Daoy (cell line): Measurements from ENCODE around the gene SPATA20. TPM values are rescaled to one million over a fixed set of nuclear protein-coding genes. Genes with fewer than 3 reads are reported as not detected.
A peak's percentile ranks its signal among the peaks of the same experiment; 100 is the strongest.

Experiments used
- DNase-seq: peaks from one replicate; pipeline ENCODE4 v3.0.0-alpha.2; 2015; ENCODE audit warnings: low read depth
- total RNA-seq: library from RNA; depleted of rRNA; stranded (reverse); fragments of >200 nt; shearing (Covaris generic); gene quantifications from 2 replicates; pipeline ENCODE4 v1.2.3, GENCODE V29; 2014; rRNA removed

SPATA20 gene
- 16.4 and 40.1 TPM in 2 replicates for total RNA-seq

DNA sequence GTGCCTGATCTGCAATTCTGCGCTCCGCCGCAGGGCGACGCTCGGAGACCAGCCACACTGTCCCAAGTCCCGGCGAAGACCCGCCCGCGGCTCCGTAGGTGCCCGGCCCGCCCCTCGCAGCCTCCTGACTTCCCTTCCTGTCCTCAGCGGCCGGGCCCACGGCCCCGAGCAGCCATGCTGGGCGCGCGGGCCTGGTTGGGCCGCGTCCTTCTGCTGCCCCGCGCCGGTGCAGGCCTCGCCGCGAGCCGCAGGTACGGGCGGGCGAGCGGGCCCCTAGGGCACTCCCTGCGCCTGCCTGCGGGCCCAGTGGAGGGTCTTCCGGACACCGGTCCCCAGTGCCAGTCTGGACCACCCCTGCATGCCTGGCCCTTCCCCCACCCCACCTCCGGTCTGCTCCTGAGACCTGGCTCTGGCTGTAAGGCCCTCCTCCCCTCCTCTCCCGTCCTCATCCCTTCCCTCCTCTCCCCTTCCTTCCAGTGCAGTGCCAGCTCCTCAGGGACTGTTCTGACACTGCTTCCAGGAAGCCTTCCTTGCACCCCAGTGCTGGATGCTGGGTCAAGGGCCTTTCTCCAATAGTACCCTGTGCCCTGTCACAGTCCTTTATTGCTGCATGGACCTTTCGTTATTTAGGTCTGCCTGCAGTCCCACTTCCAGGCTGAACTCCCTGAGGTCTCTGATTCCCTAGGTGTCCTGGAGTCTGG lies at the start of gene SPATA20:
Gene SPATA20, plus strand, starts transcription at position 140 of the 701 bp plus-strand sequence. Its CDS starts 35 bp downstream, at position 175.
- peak; percentile 90 for DNase-seq

GRCh38 chr17:50498021-50498874 lies 48.7 kb upstream of the SPATA20 start:
- DNase-seq: no peak

GRCh38 chr17:50499270-50499669 lies 47.7 kb upstream of the SPATA20 start:
- no peak for DNase-seq

GRCh38 chr17:50499721-50500120 lies 47.3 kb upstream of the SPATA20 start:
- no peak for DNase-seq

- no peak for DNase-seq
These were observed 45.9 kb upstream of the SPATA20 start for GRCh38 chr17:50501054-50501453.

- DNase-seq: no peak
These were observed 44.5 kb upstream of the SPATA20 start for GRCh38 chr17:50502301-50502990.

- no peak for DNase-seq
These were observed 41.3 kb upstream of the SPATA20 start for GRCh38 chr17:50505591-50506130.

DNA sequence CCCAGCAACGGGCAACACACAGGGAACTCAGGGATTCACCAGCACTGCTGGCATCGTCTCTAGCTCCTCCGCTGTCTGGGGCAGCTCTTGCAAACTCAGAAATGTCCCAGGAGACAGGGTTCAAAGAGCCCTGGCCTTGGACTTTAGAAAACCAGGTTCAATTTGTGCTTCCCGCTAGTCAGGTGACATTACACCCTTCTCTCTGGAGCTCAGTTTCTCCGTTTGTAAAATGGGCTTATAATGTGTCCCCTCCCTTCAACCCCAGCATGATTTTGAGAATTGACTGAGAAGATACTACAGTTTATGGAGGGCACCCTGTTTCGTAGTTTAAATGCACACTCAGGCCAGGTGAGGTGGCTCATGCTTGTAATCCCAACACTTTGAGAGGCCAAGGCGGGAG lies 40.7 kb upstream of the SPATA20 start:
- DNase-seq: no peak

DNA sequence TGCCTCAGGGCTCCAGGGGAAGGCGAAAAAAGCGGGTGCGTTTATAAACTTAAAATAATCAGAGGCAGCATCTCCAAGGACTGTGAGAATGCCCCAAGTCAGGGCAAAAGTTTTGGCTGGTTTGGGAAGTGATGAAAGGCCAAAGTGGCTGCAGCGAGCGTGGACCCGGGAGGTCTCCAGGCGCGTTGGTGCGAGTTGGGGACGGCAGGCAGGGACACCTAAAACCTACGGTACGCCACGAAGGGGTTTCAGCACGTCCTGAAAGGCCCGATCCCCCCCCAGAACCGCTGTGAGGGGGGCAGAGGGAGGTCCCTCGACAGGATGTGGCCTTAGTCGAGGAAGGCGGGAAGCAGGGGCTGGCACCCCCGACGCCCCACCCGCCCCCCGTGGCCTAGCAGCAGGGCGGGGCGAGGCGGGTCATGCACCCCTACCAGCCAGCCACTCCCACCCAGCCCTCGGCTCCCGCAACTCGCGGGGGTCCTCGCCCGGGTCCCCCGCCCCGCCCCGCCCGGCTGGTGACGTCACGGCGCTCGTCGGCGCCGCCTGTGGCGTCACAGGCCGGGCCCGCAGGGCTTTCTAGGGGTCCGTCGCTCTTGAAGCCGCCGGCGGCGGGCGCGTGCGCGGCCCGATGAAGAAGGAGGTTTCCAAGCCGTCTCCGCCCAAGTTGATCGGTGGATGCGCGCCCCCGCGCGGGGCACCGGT lies 39.0 kb upstream of the SPATA20 start, which contains the start of gene MYCBPAP:
Gene MYCBPAP, plus strand, starts transcription at position 569 of the 702 bp plus-strand sequence. CDS start 236 bp downstream, outside the sequence.
- peak; percentile 76 for DNase-seq

DNA sequence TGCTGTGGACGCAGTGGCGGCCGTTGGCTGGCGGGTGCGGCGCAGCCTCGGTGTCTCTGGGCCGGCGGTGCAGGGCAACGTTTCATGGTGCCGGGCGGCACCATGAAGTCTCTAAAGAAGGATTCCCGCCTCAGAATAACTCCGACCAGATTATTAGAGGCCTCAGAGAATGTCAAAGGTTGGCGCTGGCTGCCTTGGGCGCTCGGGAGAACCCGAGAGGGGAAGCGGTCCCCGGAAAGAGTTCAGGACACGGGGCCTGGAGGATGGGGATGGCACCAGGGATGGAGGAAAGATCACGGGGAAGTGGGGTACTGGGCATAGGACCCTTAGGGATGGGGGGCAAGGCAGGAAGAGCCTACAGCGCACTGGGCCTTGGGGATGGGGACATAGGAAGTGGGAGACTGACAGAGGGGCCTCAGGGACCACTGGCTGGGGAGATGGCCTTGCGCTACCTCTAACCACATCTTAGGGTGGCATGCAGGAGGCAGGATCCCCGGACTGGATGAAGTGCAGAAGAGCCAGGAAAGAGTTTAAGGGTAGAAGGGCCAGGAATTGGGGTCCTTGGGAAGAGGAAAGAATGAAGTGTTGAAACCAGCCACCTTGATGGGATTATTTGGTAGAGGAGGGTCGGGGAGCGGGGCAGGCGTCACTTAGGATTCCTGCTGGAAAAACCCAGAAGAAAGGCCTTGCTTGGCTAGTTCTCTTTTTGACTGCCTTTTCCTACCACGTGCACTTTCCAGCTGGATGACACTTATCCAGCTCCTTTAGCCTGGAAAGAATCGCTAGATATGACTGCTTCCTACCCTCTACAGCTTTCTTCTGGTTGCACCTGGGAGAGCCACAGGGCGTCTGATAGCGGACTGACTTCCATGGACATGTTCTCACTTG lies 38.2 kb upstream of the SPATA20 start:
- no peak for DNase-seq

- DNase-seq: no peak
These were observed 35.9 kb upstream of the SPATA20 start for GRCh38 chr17:50511058-50511457.

DNA sequence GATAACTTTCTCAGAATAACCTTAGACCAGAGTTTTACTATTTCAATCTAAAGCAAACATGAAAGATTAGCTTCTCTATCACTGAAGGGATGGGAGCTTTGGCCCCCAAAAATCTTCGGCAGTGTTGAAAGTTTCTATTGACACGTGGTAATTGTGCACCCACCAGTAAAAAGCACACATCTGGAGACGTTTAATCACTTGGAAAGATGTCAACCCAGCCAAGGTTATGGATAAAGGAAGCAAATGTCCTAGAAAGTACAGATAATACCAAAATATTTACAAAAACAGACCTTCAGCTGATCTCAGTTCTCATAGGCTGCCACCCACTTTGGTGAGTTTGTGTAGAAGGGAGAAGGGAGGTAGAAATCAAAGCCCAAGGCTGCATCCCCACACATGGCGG lies 33.5 kb upstream of the SPATA20 start:
- no peak for DNase-seq

DNA sequence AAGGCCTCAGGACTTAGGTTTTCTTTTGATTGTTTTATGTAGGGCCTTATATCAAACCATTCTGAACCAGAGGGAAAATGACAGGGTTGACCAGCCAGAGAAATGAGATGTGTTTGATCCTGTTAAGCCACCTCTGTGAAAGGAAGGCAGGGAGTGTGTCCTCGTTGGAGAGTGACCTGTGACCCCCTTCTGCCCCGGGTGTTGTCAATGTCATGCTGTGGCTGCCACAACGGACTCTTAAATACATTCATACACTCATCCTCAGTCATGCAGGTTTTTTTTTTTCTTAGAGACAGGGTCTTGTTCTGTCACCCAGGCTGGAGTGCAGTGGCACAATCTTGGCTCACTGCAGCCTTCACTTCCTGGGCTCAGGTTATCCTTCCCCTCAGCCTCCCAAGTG lies 32.6 kb upstream of the SPATA20 start:
- no peak for DNase-seq

GRCh38 chr17:50514936-50515702 lies 31.9 kb upstream of the SPATA20 start:
- DNase-seq: no peak

GRCh38 chr17:50517011-50517410 lies 30.0 kb upstream of the SPATA20 start:
- no peak for DNase-seq

DNA sequence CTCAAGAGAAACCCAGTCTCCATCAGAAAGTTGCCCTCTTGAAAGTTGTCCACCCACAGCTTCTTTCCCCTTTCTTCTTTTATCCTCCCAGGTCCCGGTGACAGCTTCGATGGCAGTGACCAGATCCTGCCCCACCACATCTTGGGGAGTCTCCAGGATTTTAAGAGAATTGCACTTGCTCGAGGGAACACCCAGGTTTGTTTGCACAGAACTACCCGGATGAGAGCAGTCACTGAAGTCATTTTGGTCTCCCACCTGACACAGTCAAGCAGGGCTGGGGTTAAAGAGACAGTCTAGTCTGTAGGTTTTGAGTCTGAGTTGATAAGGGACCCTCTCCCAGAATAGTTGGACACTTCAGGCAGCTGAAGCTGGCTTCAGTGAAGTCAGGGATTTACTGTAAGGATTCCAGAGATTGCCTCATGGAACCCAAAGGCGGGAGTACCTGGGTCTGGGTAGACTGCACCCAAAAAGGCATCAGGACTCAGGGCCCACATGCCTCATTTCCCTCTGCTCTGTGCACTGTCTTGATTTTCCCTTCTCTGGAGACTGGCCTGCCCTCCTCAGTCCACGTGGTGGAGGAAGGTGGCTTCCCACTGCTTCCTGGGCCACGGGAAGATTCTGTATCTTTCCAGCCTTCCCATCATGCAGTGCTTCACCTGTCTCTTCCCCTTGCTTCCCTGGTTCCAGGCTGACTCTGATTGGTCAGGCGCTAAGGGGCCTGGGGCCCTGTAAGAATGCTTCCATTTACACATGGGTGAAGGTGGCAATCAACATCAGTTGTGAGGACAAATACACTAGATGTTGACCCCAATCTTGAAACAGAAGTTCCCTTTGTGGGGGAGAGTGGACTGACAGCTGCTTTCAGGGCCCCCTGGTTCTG lies 29.2 kb upstream of the SPATA20 start:
- no peak for DNase-seq

- DNase-seq: no peak
These were observed 28.5 kb upstream of the SPATA20 start for GRCh38 chr17:50518384-50519023.
